Hematopoietic multipotent progenitor cell treated with erythropoietin and hydrocortisone succinate and interleukin-3 and kit ligand, for 6 days (in vitro differentiated cells): ENCODE data around the gene LCNL1.

Source experiments
- DNase-seq: peaks from one replicate; pipeline ENCODE4 v3.0.0-alpha.2; 2015

Gene LCNL1

DNA sequence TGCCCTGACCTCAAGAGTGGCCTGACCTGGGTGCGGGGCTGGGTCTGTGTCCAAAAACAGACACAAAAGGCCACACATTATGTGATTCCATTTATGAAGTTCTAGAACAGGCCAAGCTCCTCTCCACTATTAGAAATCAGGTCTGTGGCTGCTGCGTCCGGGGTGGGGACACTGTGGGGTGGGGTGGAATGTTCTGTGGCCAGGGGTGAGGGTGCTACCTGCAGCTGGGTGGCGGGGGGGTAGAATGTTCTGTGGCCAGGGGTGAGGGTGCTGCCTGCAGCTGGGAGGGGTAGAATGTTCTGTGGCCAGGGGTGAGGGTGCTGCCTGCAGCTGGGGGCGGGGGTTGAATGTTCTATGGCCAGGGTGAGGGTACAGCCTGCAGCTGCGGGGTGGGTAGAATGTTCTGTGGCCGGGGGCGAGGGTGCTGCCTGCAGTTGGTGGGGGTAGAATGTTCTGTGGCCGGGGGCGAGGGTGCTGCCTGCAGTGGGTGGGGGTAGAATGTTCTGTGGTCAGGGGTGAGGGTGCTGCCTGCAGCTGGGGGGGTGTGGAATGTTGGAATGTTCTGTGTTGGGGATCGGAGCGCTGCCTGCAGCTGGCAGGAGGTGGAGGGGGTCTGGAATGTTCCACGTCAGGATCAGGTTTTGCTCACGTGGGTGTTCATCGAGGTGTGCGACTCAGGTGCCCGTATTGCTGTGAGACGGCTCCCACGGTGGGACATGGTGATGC is 22.4 kb upstream of the LCNL1 start:
- no peak for DNase-seq

DNA sequence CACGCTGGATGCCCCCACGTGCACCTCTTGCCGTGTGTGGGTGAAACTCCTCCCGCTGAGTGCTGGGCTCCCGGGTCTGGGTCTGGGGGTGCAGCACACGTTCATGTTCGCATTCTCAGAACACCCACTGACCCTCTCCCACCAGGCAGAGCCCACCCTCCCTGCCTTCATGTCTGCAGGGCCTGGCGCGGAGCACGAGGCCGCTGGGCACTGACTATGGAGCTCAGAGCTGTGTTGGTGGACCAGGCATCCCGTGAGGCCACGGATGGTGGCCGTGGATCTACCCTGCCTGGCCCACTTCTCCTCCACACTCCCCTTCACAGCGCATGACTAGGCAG is 21.9 kb upstream of the LCNL1 start:
- no peak for DNase-seq

DNA sequence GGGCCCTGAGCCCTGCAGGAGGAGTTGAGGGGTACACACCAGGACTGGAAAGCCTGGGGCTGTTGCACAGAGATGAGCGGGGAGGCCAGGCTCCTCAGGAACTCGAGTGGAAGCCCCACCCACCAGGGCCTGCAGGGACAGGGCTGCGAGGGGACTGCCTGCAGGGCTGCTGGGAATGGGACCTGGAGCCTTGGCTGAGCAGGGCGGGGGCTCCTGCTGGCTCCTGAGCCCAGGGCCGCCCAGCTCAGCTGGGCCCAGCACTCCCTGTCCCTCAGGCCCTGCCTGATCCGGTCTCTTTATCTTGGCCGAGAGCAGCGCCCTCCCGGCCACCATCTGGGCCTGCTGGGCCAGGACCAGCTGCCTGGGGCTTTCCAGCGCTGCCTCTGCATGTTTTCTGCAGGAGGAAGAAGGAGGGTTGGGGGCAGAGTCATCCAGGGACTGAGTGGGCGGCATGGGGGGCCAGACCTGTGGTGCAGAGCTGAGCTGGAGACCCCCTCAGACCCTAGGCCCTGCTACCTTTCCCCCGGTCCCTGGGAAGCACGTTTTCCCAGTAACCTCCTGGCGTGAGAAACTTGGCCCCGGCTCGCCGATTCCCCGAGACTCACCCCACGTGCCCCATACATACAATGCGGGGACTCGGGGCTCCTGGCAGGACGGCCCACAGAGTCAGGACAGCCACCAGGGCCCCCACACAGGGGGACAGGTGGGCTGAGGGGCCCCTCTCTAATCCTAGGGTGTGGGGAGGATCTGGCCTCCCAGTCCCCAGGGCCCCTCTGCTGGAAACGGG is 21.3 kb upstream of the LCNL1 start:
- DNase-seq: no peak

DNA sequence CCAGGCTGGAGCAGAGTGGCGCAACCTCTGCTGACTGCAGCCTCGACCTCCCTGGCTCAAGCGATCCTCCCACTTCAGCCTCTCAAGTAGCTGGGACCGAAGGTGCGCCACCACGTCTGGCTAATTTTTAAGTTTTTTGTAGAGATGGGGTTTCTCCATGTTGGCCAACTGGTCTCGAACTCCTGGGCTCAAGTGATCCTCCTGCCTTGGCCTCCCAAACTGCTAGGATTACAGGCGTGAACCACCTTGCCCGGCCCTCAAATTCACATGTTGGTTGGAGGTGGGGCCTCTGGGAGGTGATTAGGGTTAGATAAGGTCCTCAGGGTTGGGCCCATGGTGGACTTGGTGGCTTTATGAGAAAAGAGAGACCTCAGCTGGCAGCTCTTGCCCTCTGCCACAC is 20.6 kb upstream of the LCNL1 start:
- DNase-seq: peak; percentile 58

DNA sequence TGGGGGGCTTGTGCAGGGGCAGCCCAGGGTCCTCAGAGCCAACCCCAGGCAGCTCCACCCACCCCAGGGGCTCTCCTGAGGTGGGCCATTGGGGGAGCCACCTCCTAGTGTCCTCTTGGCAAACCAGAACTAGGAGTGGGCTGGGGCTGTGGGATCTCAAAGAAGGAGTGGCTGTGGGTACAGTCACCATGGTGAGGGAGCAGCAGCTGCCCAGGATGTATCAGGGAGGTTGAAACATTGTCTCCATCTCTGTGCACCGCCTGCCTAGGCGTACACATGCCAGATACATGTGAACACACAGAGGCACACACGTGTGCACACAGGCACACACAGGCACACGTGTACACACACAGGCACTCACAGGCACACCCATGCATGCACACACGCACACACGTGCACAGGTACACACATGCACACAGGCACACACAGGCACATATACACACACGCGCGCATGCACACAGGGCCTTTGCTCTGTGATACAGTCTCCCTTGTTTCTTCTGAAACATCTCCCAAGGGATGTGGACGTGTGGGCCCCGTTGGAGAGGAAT is 20.0 kb upstream of the LCNL1 start:
- DNase-seq: no peak

DNA sequence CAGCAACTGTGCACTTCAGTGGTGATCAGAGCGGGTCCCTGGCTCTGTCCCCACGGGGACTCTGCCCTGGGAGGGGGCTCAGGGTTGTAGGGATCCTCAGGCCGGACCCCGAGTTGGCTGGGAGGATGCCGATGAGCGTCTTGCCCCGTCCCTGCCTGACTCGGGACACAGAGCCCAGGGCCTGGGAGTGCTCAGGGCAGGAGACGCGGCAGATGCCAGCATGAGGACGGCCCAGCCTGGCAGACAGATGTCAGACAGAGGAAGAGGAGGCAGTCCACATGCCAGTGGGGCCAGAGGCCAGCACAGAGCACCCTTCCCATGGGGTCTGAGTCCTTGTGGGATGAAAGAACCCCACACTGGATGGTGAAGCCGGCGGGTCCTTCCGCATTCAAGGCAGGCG is 19.5 kb upstream of the LCNL1 start:
- no peak for DNase-seq

DNA sequence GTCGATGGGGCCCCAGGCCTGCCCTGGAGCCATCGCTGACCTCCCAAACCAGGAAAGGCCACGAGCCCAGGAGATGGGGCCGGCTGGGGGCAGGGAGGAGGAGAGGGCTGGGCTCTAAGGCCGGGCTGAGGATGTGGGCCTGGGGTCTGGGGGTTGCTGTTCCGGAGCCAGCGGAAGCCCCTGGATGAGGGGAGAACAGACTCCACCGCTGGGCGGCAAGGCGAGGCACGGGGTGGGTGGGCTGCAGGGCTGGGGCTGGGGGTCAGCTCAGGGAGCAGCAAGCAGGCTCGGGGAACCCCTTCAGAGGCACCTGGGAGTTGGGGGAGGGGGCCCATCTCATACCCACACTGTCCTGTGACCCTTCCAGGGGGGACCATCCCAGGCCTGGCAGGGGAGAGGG is 19.0 kb upstream of the LCNL1 start:
- no peak for DNase-seq

DNA sequence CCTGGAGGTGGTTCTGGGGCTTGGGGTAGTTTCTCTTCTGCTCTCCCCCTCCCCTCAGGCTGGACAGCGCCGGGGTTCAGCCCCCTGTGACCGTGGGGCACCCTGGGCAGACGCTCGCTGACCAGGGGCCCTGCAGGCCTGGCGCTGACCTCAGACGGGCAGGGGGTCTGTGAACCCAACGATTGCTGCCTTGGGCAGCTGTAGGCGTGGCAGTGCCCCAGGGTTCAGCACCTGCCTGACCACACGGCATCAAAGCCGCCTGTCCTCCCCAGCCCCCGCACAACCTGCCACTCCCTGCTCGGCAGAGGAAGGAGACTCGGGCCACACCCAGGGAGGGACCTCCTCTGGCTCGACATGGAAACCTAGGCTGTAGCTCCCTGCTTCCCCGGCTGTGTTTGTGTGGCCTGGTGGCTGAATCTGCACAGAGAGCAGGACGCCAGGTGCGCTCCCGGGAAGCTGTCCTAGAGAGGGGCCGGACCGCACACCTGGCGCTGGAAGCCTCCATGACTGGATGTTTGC is 18.6 kb upstream of the LCNL1 start:
- DNase-seq: peak; percentile 77

DNA sequence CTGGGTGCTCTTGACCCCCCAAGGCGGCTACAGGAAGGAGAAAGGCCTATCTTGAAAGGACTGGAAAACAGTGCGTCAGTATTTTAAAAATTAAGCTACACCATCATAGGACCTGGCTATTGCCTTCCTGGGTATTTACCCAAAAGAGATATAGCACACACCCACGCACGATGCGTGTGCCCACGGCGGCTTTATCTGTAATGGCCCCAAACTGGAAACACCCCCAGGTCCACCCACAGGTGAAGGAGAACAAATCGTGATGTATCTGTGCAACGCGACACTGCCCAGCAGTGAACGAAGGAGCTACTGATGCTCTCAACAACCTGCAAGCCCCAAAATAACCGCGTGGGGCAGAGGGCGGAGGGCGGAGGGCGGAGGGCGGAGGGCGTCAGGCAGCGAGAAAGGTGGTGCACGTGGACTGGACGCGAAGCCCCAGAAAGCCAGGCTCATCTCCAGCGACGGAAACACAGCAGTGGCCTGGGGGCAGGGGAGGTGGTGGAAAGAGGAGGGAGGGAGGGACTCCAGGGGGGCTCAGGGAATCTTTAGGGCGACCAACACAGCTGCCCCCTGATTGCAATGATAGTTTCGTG is 17.9 kb upstream of the LCNL1 start:
- DNase-seq: no peak

DNA sequence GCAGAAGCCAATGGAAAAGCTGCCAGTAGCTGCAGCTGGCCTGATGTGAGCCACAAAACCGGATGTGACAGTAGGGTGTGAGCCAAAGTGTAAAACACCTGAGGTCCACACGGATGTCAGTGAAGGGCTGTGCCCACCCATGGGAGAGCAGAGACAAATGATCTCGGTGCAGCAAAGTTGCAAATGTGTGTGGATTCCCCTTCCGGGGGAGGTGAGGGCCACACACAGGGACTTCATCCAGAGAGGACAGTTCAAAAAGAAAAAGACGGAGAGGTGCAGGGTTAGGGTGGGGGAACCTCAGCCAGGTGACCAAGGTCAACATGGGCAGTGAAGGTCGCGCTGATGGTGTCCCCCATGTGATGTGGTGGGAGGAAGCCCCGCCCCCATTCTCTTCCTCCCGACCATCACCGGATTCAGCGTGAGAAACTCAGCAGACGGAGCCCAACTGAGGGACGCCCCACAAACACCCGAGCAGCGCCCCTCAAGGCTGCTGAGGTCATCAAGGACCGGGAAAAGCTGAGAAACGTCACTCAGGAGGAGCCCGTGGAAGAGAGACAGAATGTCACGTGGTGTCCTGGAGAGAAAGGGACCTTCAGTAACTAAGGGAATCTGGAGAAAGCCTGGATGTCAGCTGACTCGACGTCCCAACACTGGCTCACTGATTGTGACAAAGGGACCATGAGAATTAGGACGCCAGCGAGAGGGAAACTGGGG is 16.9 kb upstream of the LCNL1 start:
- DNase-seq: no peak

DNA sequence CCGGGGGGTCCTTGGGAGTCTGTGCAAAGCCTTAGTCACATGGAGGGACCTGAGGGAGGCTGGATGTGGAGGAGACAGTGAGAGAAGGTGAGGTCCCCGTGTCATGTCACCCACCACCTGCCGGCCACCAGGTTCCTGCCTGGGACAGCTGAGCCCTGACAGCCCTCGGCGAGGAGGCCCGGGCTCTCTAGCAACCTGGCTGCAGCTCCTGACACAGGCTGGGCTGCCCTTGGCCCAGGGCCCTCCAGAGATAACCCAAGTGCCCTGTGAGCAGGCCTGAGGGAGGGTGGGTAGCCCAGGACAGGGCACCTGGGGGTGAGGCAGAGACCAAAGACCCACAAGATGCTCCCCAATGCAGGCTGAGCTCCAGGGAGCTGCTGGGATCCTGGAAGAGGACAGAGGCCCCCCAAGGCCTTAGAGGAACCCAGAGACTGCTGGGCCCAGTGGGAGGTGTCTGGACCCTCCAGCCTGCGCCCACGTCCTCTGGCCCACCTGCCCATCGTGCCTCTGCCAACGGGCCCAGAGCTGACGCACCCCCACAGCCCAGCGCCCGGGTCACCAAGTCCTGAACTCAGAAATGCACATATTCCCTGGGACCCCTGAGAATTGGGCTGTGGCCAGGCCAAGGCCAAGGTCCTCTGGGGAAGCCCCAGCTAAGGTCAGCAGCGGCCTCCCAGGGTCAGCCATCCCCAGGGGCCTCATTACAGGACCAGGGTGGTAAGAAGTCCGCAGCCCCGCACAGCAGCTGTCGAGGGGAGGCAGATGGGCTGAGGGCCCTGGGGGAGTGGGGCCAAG is 14.3 kb upstream of the LCNL1 start:
- no peak for DNase-seq

DNA sequence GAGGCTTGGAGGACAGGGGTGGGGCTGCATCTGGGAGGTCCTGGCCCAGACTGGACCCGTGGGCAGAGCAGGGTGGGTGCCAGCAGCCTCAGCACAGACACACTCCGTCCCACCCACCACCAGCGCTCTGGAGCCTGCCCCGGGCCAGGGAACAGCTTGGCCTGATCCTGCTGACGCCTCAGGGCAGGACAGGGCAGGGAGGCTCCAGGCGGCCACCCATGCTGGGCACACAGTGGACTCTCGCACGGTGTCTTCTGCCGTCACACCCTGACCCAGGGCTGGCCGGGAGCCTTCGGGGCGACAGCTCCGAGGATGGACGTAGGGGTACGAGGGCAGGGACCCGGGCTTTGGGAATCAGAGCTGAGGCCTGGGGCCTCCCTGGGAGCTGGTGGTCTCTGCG is 13.6 kb upstream of the LCNL1 start:
- DNase-seq: no peak

DNA sequence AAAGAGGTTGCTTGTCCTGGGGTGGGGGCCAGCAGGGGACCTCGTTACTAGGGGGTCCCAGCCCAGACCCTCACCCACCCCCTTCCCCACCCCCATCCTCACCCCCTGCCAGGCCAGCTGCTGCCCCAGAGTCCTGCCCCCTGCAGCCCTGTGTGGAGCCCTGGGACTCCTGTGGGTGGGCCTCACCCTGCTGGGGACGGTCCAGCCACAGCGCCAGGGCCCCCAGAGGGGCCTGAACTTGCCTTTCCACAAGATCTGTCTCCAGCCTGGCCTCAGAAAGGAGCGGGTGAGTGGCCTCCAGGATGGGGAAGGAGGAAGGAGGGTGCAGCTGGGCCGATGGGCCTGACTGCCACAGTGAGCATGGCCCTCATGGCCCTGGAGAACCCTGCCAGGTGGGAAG is 13.0 kb upstream of the LCNL1 start:
- DNase-seq: no peak

DNA sequence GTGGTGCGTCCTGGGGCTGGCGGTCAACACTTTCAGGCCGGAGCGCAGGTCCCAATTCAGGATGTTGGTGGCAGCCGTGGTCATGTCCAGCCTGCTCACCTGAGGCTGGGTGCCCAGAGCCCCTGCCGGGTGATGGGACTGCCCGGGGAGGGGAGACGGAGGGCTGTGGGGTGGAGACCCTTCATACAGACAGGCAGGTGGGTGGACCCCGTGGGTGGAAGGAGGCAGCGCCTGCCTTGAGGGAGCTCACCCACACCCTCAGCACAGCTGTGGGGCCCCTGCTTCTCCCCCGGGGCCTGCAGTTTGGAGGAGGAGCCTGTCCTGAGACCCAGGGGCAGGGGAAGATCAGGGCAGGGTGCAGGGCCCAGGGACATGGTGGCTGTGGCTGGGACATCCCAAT is 12.4 kb upstream of the LCNL1 start:
- no peak for DNase-seq

DNA sequence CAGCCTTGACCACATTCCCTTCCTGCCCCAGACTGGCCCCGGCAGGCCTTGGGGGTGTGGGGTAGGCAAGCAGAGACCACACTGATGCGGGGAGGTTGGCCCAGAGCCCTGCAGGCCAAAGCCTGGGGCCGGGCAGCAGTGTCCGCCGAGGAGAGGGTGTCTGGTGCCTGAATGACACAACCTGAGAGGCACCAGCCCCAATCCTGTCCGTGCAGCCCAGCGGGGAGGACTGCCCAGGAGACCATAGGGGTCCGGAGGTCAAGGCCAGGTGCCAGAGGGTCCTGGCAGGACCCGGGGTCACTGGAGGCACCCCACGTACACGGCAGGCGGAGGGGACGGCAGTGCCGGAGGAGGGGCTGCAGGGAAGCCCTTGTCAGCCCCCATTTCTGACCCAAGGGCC is 11.0 kb upstream of the LCNL1 start:
- DNase-seq: no peak

DNA sequence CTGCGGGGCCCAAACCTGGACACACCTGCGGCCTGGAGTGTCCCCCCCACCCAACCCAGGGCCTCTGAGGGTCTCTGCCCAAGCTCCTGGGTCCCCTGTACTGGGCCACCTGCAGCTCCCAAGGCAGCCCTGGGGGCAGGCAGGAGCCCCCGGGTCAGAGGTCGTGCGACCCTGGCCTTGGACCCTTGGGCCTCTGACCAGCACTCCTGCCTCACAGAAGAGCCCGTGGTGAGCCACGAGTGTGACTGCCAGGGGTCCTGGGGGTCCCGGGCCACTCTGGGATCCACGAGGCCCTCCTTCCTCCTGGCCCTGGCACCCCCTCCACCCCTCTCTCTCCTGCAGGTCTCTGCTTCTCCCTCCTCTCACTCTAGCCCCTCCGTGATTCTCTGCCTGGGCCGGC is 10.5 kb upstream of the LCNL1 start:
- DNase-seq: no peak

DNA sequence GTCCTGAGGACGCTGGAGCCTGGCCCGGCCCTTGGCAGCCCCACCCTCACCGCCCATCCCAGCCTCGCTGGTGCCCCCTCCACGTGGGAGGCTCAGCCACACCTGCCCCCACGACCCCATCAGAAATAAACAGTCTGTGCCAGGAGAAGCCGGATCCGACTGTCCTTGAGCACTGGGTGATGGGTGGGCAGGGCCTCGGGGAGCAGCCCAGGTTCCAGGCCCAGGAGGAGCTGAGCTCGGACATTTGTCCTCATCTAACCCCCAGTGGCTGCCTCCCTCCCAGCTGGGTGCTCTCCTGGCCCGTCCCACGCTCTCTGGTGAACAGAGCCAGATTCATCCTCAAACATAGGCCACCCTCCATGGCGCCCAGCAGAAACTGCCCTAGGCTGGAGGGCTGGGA is 10.1 kb upstream of the LCNL1 start:
- no peak for DNase-seq

DNA sequence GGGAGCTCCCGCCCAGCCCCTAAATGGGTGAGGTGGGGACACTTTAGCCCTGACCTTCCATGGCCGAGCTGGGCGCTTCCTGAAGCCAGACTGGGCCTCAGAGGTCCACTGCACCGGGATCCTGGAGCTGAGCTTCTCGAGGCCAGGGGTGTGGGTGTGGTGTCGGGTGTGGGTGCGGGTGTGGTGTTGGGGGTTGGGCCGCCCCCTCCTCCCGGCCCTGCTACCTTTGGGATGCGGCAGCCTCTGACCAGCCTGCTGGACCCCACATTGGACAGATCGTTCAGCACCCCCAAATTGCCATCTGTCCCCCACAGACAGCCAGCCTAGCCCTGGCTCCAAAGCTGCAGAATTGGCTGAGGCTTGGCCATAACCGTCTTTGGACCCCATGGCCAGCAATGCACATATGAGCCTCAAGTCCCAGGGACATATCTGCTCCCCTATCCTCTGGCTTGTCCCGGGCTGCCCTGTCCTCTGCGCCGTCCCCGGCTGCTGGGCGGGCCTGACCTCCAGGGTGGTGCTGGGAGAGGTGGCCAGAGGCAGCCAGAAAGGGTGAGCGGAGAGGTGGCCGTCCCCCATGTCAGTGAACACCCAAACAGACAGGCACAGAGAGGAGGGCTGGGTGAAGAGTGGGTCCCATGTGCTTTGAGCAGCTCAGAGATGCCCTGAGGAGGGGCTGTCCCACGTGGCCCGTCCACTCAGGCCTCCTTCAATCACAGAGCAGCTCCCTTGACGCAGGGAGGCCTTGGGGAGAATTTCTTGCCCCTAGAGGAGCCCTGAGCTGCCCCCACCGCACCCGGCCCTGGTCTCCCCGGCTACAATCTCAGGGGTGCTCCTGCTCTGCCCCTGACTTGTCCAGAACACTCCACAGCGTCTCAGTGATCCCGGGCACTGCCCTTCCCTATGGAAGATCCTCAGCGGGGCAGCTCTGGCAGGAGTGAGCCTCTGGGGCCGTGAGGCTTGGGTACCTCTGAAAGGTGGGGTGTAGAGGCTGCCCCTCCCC is 8.9 kb upstream of the LCNL1 start:
- DNase-seq: no peak

DNA sequence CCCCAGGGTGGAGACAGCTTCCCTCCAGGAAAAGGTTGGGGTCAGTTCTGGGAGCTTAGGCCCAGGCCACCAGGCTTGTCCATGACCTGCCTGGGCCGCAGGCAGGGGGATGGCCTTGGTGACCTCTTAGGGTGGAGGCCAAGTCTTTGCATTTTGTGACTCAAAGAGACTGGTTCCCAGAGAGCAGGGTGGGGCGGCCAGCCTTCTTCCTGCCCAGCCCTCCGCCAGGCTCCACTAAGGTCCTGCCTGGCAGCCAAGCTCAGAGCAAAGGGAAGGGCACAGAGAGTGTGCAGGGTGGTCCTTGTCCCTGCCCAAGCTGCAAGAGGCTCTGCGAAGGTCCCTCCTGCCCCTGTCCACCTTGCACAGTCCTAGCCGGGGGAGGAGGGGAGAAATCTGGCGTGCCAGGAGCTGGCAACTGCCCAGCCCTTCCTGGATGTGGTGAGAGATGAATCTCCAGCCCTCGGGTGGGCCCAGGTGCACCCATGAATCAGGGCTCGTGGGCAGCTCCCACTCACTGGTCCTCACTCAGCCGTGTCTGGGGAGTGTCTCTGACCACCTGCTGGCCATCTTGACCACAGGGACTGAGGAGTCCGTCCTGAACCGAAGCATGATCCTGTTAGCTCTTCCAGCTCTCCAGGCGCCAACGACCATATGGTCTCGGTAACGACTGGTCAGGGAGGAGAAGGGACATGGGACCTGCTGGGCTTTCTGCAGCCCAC is 7.8 kb upstream of the LCNL1 start:
- peak; percentile 67 for DNase-seq

DNA sequence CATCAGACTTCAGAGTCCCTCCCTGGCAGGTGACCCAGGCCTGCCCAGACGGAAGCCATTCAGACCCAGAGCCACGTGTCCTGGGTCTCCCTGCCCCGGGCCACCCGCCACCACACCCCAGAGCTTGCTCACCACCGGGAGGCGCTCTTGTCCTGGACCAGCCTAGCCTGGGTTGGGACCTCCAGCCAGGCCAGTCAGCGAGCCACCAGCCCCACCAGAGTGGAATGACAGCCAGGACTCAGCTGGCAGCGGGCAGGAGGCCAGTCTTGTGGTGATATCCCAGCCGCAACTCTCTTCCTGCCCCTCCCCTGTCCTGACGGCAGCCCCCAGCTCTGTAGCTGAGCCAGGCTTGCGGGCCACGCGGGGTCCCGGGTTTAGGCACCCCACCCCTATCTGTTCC is 7.1 kb upstream of the LCNL1 start:
- peak; percentile 96 for DNase-seq
